ENCODE measurements around the gene TPRG1.

The TPRG1 gene

GRCh38 chr3:189353988-189354889, 182.5 kb downstream of the TPRG1 start:
- no peak for DNase-seq (ENCODE audit: low read depth in 2 of 2)

DNA sequence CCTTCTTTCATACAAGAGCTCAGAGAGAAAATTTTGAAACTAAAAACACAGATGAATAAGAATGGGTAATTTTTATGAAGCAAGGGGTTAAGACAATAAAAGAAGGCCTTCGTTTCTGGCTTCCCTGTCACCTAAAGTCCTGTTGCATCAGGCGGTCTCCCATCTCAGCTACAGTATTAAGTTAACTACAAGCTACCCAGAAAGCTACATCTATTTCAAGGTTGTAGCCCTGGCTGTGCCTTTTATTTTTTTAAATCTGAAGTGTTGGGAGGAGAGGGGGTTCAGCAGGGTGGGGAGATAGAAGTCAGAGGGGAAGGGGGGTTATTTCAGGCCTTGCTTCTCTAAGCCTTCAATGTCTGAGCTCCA, 183.3 kb downstream of the TPRG1 start:
- no peak for DNase-seq (ENCODE audit: low read depth in 2 of 2)

DNA sequence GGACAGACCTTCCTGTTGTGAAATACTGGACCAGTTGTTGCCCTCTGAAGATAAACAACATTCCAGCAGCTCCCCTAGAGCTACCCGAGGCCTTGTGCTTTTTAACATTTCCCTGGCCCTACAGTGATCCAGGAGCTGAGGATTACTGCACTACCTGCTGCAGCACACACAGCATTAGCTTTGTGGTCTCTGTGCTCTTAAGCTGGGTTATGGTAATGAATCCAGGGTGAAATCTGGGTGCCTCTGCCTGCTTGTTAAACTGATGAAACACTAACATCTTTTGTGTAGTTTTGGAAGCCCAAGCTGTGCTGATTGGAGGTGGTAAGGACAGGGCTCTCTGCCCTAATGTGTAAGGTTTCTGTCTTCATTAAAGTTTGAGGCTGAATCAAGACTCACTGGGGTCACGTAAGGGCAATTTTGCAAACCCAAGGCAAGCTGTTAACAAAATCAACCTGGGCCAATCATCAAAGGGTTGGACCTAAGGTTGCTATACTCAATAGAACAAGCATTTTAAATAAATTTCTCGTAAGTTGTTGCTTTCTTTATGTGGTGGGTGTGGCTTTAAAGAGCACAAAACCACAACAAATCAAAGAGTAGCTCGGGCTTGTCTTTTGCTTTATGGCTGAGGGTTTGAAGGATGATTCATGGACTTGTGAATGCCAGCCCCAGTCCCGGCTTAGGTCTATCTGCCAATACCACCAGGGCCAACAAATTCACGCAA, 183.9 kb downstream of the TPRG1 start:
- no peak for DNase-seq (ENCODE audit: low read depth in 2 of 2)

DNA sequence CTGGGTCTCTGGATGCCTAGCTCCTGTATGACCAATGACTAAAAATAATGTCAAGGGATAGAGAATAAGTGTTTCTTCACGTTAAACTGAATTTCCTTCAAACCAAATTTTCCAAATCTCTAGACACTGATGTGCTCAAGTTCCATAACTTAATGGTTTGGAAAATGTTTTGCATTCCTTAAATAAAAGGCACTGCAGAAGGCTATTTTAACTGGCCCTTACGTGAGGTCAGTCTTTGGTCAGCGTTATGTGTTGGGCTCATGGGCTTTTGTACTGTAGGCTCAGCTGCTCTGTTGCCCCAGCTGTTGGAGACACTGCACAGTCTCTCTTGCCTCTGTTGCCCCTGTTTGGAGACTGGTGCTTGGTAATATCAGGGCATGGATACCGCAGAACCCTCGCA, 188.5 kb downstream of the TPRG1 start:
- DNase-seq (ENCODE audit: low read depth in 2 of 2), result no peak

DNA sequence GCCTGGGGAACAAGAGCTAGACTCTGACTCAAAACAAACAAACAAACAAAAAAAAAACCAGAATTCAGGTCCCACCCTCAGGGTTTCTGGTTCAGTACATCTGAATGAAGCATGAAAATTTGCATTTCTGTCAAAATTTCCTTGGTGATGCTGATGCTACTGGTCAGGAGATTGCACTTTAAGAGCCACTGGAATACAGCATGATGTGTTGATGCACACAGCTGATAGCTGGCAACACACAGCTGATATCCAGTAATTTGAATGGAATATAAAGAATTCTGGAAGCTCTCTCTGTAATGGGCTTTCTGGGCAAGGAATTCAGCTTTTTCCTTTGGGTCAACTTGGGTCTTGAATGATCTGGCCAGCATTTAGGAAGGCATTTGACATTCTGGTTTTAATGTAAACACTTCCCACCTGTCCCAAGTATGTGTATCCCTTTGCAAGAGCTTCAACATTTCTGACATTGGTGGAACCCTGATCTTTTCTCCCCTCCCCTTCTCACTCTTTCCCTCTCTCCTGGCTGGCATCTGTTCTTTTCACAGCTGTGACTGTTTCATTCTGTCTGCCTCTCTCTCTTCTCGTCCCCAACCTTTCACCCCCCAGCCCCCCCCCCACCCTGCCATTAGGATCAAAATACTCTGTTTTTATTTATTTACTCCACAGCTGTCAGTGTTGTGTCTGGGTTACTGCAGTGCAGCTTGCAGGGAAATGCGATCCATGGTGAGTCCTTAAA, 189.5 kb downstream of the TPRG1 start:
- DNase-seq (ENCODE audit: low read depth in 2 of 2), result no peak

DNA sequence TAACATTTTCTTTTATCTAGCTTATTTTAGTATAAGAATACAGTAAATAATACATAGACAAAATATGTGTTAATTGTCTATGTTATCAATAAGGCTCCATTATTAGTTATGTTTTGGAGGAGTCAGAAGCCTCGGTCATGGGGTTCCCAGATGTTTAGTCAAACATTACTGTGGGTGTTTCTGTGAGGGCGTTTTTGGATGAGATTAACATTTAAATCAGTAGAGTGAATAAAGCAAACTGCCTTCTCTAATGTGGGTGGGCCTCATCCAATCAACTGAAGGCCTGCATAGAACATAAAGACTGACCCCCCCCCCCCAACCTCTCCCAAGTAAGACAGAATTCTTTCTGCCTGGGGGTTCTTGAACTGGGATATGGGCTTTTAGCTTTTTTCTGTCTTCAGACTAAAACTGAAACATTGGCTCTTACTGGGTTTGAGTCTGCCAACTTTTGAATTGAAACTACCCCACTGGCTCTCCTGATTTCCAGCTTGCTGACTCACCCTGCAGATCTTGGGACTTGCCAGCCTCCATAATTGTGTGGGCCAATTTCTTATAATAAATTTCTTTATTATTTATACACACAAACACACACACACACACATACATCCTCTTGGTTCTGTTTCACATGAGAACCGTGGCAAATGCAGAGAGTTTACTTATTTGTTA, 192.0 kb downstream of the TPRG1 start:
- no peak for DNase-seq (ENCODE audit: low read depth in 2 of 2)

DNA sequence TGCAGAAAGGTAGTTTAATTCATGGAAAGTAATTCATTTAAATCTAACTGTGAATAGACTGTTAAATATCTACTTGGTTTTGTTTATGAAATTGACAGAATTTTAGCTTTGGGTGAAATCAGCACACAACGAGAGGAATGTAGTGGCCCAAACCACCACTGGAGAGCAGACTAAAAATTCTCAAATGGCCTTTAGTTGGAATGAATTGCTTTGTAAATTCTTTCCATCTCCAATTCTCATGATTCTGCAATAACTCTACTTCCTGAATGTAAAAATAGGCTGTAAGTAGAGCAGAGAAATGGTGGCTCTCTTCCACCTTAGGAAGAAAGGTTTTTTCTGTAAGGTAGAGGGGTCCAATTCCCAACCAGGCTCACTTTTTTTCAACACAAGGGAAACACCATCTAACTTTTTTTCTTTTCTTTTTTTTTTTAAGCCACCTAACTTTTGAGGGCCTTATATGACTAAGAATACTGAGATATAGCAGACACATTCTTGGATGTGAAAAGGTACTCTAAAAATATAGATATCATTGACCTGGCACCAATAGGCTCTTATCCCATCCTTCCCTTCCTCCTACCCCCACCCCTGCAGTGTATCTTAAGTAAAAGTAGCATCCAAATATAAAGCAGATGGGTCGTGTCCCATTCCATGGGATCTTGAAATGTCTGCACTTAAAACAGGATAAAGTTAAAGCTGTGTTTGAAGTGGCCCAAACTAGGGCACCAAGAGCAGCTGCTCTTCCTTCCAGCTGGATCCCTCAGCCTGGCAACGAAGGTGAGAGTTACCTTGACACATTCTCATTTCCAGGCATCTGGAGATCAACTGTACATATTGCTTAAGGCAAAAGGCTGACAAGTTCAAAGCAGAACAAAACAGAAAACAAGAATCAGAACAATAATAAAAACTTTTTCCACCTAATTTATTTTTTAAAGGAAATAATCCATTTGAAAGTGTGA, 194.1 kb downstream of the TPRG1 start:
- no peak for DNase-seq (ENCODE audit: low read depth in 2 of 2)

DNA sequence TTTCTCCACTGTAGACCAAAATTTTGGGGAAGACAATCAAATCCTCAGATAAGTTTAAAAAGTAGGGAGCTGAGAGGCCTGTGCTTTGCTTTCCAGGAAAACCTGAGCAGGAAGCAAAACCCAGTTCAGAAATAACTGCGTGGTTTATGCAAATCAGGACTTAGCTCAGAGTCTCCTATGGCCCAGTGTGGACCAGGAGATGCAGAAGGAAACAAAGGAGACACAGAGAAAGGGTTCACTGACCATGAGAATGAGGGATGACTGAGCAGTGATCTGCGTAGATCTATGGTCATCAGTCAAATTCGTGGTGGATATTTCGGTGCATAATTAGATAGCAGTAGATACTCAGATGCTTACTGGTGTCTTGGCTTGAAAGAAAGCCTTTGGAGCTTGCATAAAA, 196.6 kb downstream of the TPRG1 start:
- DNase-seq (ENCODE audit: low read depth in 2 of 2), result no peak

GRCh38 chr3:189369636-189370035, 197.9 kb downstream of the TPRG1 start:
- no peak for DNase-seq (ENCODE audit: low read depth in 2 of 2)

DNA sequence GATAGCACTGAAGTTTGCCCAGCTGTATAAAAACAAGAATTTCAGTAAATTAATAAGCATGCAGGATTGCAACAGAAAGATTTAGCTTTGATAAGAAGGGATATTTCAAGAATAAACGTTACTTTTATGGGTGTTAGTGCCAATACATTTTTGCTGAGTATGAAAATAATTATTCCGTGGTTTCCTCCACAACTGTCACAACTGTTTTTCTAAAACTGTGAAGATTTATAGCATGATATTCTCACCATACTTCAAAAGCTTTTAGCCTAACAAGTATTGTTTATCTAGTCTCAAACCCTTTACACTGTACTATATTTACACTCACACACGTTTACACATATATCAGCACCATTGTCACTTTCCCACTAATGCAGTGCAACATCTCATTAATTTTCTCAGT, 200.5 kb downstream of the TPRG1 start:
- DNase-seq (ENCODE audit: low read depth in 2 of 2), result no peak
